ENCODE data around the gene UBA52. TPM values are rescaled to one million over a fixed set of nuclear protein-coding genes. Genes with fewer than 3 reads are reported as not detected.

The UBA52 gene
- total and polyA plus RNA-seq, 2 of the 13 experiments (the other 11 are each of a cell fraction or from before 2014, with no cell fraction given): 959 to 1,782 TPM

DNA sequence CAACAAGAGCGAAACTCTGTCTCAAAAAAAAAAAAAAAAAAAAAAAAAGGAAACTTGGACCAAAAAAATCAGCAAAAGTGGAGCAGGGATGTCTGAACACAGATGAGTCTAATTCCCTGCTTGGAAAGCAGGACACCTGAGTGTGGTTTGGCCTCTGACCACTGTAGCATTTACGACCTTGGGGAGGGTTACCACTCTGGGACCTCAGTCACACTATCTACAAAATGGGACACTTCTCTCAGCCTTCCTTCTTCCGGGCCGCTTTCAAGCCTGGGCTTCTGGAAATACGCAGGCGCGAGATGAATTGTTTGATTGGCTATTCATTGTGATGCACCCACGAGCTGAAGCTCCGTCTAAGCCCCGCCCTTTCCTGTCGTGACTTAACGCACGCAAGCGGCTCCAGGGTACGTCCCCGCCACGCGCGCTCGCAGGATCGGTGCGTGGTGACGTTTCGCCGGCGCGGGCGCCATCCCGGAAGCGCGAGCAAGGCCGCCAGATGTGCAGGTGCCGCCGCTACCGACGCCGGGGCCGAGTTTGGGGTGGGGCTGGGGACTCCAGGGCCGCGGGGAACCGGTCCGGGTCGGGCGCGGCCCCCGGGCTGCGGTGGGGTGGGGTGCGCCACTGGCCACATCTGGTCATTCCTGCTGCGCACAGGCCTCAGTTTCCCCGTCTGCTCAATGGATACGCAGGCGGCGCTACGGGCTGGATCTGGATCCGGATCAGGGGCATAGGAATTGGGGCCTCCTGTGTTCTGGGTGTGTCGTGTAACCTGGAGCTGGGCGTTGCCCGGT lies 14.1 kb upstream of the UBA52 start, which contains the start of gene KXD1 (continued):
- TF ChIP-seq, protein P1, sequence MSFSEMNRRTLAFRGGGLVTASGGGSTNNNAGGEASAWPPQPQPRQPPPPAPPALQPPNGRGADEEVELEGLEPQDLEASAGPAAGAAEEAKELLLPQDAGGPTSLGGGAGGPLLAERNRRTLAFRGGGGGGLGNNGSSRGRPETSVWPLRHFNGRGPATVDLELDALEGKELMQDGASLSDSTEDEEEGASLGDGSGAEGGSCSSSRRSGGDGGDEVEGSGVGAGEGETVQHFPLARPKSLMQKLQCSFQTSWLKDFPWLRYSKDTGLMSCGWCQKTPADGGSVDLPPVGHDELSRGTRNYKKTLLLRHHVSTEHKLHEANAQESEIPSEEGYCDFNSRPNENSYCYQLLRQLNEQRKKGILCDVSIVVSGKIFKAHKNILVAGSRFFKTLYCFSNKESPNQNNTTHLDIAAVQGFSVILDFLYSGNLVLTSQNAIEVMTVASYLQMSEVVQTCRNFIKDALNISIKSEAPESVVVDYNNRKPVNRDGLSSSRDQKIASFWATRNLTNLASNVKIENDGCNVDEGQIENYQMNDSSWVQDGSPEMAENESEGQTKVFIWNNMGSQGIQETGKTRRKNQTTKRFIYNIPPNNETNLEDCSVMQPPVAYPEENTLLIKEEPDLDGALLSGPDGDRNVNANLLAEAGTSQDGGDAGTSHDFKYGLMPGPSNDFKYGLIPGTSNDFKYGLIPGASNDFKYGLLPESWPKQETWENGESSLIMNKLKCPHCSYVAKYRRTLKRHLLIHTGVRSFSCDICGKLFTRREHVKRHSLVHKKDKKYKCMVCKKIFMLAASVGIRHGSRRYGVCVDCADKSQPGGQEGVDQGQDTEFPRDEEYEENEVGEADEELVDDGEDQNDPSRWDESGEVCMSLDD (CRISPR knock-in tag; IDR thresholded peaks at IDR 0.05; ENCODE audit: borderline replicate concordance): no peak
- TF ChIP-seq ZNF563 (CRISPR knock-in tag; IDR thresholded peaks at IDR 0.05) (peak; percentile 74; the same call in 1 of the 2 replicates), HNF4A (CRISPR knock-in tag; IDR thresholded peaks at IDR 0.05) (no peak), ZNF367 (CRISPR knock-in tag; IDR thresholded peaks at IDR 0.05; ENCODE audit: borderline replicate concordance) (no peak), CCAR2 (optimal IDR thresholded peaks at IDR 0.05; ENCODE audit: low read depth, low read length) (no peak), RARA (CRISPR knock-in tag; IDR thresholded peaks at IDR 0.05) (no peak), PHB2 (IDR thresholded peaks at IDR 0.05; ENCODE audit: partially characterized antibody) (no peak), MIER2 (CRISPR knock-in tag; IDR thresholded peaks at IDR 0.05) (no peak), ZNF549 (CRISPR knock-in tag; IDR thresholded peaks at IDR 0.05) (no peak), BCL6 (CRISPR knock-in tag; IDR thresholded peaks at IDR 0.05) (peak; percentile 20; the same call in 1 of the 2 replicates), ZNF224 (CRISPR knock-in tag; IDR thresholded peaks at IDR 0.05) (no peak), GTF2F1 (IDR thresholded peaks at IDR 0.05; ENCODE audit: low read length) (no peak)
- TF ChIP-seq, protein P2, sequence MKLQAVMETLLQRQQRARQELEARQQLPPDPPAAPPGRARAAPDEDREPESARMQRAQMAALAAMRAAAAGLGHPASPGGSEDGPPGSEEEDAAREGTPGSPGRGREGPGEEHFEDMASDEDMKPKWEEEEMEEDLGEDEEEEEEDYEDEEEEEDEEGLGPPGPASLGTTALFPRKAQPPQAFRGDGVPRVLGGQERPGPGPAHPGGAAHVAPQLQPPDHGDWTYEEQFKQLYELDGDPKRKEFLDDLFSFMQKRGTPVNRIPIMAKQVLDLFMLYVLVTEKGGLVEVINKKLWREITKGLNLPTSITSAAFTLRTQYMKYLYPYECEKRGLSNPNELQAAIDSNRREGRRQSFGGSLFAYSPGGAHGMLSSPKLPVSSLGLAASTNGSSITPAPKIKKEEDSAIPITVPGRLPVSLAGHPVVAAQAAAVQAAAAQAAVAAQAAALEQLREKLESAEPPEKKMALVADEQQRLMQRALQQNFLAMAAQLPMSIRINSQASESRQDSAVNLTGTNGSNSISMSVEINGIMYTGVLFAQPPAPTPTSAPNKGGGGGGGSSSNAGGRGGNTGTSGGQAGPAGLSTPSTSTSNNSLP (IDR thresholded peaks at IDR 0.05; ENCODE audit: low read depth, low read length): 0 out of 2 replicates have a peak, but pooled peaks have one; percentile 34
- TF ChIP-seq, protein P3, sequence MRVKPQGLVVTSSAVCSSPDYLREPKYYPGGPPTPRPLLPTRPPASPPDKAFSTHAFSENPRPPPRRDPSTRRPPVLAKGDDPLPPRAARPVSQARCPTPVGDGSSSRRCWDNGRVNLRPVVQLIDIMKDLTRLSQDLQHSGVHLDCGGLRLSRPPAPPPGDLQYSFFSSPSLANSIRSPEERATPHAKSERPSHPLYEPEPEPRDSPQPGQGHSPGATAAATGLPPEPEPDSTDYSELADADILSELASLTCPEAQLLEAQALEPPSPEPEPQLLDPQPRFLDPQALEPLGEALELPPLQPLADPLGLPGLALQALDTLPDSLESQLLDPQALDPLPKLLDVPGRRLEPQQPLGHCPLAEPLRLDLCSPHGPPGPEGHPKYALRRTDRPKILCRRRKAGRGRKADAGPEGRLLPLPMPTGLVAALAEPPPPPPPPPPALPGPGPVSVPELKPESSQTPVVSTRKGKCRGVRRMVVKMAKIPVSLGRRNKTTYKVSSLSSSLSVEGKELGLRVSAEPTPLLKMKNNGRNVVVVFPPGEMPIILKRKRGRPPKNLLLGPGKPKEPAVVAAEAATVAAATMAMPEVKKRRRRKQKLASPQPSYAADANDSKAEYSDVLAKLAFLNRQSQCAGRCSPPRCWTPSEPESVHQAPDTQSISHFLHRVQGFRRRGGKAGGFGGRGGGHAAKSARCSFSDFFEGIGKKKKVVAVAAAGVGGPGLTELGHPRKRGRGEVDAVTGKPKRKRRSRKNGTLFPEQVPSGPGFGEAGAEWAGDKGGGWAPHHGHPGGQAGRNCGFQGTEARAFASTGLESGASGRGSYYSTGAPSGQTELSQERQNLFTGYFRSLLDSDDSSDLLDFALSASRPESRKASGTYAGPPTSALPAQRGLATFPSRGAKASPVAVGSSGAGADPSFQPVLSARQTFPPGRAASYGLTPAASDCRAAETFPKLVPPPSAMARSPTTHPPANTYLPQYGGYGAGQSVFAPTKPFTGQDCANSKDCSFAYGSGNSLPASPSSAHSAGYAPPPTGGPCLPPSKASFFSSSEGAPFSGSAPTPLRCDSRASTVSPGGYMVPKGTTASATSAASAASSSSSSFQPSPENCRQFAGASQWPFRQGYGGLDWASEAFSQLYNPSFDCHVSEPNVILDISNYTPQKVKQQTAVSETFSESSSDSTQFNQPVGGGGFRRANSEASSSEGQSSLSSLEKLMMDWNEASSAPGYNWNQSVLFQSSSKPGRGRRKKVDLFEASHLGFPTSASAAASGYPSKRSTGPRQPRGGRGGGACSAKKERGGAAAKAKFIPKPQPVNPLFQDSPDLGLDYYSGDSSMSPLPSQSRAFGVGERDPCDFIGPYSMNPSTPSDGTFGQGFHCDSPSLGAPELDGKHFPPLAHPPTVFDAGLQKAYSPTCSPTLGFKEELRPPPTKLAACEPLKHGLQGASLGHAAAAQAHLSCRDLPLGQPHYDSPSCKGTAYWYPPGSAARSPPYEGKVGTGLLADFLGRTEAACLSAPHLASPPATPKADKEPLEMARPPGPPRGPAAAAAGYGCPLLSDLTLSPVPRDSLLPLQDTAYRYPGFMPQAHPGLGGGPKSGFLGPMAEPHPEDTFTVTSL (CRISPR knock-in tag; IDR thresholded peaks at IDR 0.05; ENCODE audit: borderline replicate concordance): no peak
- TF ChIP-seq, protein P4, sequence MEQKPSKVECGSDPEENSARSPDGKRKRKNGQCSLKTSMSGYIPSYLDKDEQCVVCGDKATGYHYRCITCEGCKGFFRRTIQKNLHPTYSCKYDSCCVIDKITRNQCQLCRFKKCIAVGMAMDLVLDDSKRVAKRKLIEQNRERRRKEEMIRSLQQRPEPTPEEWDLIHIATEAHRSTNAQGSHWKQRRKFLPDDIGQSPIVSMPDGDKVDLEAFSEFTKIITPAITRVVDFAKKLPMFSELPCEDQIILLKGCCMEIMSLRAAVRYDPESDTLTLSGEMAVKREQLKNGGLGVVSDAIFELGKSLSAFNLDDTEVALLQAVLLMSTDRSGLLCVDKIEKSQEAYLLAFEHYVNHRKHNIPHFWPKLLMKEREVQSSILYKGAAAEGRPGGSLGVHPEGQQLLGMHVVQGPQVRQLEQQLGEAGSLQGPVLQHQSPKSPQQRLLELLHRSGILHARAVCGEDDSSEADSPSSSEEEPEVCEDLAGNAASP (CRISPR knock-in tag; IDR thresholded peaks at IDR 0.05; ENCODE audit: borderline replicate concordance): no peak; the same call in 1 of the 2 replicates
